Effector memory CD4-positive, alpha-beta T cell (primary cell): ENCODE data around the gene FRY.
"Not testable (repeated sequence)": the region's sequence is repeated elsewhere in the genome, so short reads cannot be mapped to it uniquely, and the experiment has no call there.

Experiments used
- DNase-seq, 3 donors: peaks; one replicate each; pipeline ENCODE4 v3.0.0-alpha.2; 2020
- H3K27ac ChIP-seq: 2 replicates; pipeline ENCODE4 v1.7.0; 2013; ENCODE audit warnings: mild to moderate bottlenecking, low read length, moderate library complexity; ENCODE audit not compliant: insufficient read depth, poor library complexity, severe bottlenecking
- H3K27me3 ChIP-seq: replicated peaks from 2 replicates; pipeline ENCODE4 v1.7.0; 2013; ENCODE audit warnings: mild to moderate bottlenecking, low read length; ENCODE audit not compliant: insufficient read depth, control insufficient read depth, poor library complexity, severe bottlenecking
- H3K36me3 ChIP-seq: 2 replicates; pipeline ENCODE4 v1.7.0; 2013; ENCODE audit warnings: mild to moderate bottlenecking, low read length, moderate library complexity; ENCODE audit not compliant: control insufficient read depth, insufficient read depth
- H3K4me1 ChIP-seq: 2 replicates; pipeline ENCODE4 v1.7.0; 2013; ENCODE audit warnings: low read length, mild to moderate bottlenecking; ENCODE audit not compliant: control insufficient read depth, insufficient read depth, poor library complexity, severe bottlenecking
- H3K4me3 ChIP-seq: 2 replicates; pipeline ENCODE4 v1.7.0; 2013; ENCODE audit warnings: low read length, low read depth, mild to moderate bottlenecking; ENCODE audit not compliant: insufficient read depth, poor library complexity, severe bottlenecking
- H3K9me3 ChIP-seq: 2 replicates; pipeline ENCODE4 v1.7.0; 2013; ENCODE audit warnings: mild to moderate bottlenecking, low read length, moderate library complexity; ENCODE audit not compliant: control insufficient read depth

FRY gene

GRCh38 chr13:31998131-31998530 is 33.4 kb upstream of the FRY start:
- H3K9me3 ChIP-seq, result no peaks in the 10 kb centered on the region
- H3K36me3 ChIP-seq, result no peaks in the 10 kb centered on the region
- no peaks in the 10 kb centered on the region for H3K4me1 ChIP-seq
- DNase-seq, result no peak
- H3K4me3 ChIP-seq, result no peak overlapping the region
- no peaks in the 10 kb centered on the region for H3K27me3 ChIP-seq
- no peak overlapping the region for H3K27ac ChIP-seq

GRCh38 chr13:32000754-32001153 is 30.8 kb upstream of the FRY start:
- H3K27ac ChIP-seq, H3K4me1 ChIP-seq, DNase-seq, H3K36me3 ChIP-seq, H3K9me3 ChIP-seq, H3K4me3 ChIP-seq, H3K27me3 ChIP-seq: not testable (repeated sequence)

GRCh38 chr13:32001154-32001768 is 30.3 kb upstream of the FRY start:
- H3K27ac ChIP-seq, result no peak overlapping the region
- H3K36me3 ChIP-seq, result no peaks in the 10 kb centered on the region
- no peak overlapping the region for H3K4me3 ChIP-seq
- DNase-seq, result no peak
- H3K27me3 ChIP-seq, result no peaks in the 10 kb centered on the region
- no peaks in the 10 kb centered on the region for H3K4me1 ChIP-seq
- H3K9me3 ChIP-seq, result no peaks in the 10 kb centered on the region

- no peak for DNase-seq
- Histone ChIP-seq H3K4me3 (no peak overlapping the region), H3K27me3 (no peaks in the 10 kb centered on the region), H3K27ac (no peak overlapping the region), H3K4me1 (no peaks in the 10 kb centered on the region), H3K36me3 (no peaks in the 10 kb centered on the region), H3K9me3 (no peaks in the 10 kb centered on the region)
These were observed 29.8 kb upstream of the FRY start for GRCh38 chr13:32001769-32002168.

GRCh38 chr13:32002873-32003272 is 28.7 kb upstream of the FRY start:
- H3K9me3 ChIP-seq, result no peaks in the 10 kb centered on the region
- H3K36me3 ChIP-seq, result no peaks in the 10 kb centered on the region
- H3K27me3 ChIP-seq, result no peaks in the 10 kb centered on the region
- no peaks in the 10 kb centered on the region for H3K4me1 ChIP-seq
- no peak for DNase-seq
- no peak overlapping the region for H3K4me3 ChIP-seq
- no peak overlapping the region for H3K27ac ChIP-seq

GRCh38 chr13:32007494-32007893 is 24.1 kb upstream of the FRY start:
- Histone ChIP-seq H3K27me3 (no peaks in the 10 kb centered on the region), H3K4me1 (no peaks in the 10 kb centered on the region), H3K4me3 (no peak overlapping the region)

GRCh38 chr13:32008518-32009175 is 22.9 kb upstream of the FRY start:
- H3K27me3 ChIP-seq, result no peaks in the 10 kb centered on the region
- no peaks in the 10 kb centered on the region for H3K9me3 ChIP-seq
- H3K27ac ChIP-seq, result no peak overlapping the region
- no peak overlapping the region for H3K4me3 ChIP-seq
- no peak for DNase-seq
- no peaks in the 10 kb centered on the region for H3K36me3 ChIP-seq
- H3K4me1 ChIP-seq, result no peaks in the 10 kb centered on the region

More at GRCh38 chr13:32007494-32007893, 24.1 kb upstream of the FRY start:
- H3K27ac ChIP-seq, result no peak overlapping the region
- H3K36me3 ChIP-seq, result no peaks in the 10 kb centered on the region
- no peak for DNase-seq
- no peaks in the 10 kb centered on the region for H3K9me3 ChIP-seq

GRCh38 chr13:32009362-32009761 is 22.2 kb upstream of the FRY start:
- H3K4me3 ChIP-seq, result no peak overlapping the region
- no peak overlapping the region for H3K27ac ChIP-seq
- H3K36me3 ChIP-seq, result no peaks in the 10 kb centered on the region
- DNase-seq, result no peak
- no peaks in the 10 kb centered on the region for H3K9me3 ChIP-seq
- no peaks in the 10 kb centered on the region for H3K27me3 ChIP-seq
- no peaks in the 10 kb centered on the region for H3K4me1 ChIP-seq

GRCh38 chr13:32010136-32010535 is 21.4 kb upstream of the FRY start:
- no peak for DNase-seq
- Histone ChIP-seq H3K4me3 (no peak overlapping the region), H3K9me3 (no peaks in the 10 kb centered on the region), H3K36me3 (no peaks in the 10 kb centered on the region), H3K27me3 (no peaks in the 10 kb centered on the region), H3K27ac (no peak overlapping the region), H3K4me1 (no peaks in the 10 kb centered on the region)

- Histone ChIP-seq H3K27me3 (no peaks in the 10 kb centered on the region), H3K4me1 (no peaks in the 10 kb centered on the region), H3K36me3 (no peaks in the 10 kb centered on the region), H3K9me3 (no peaks in the 10 kb centered on the region), H3K27ac (no peak overlapping the region), H3K4me3 (no peak overlapping the region)
- no peak for DNase-seq
These were observed 19.6 kb upstream of the FRY start for GRCh38 chr13:32011971-32012370.
